Epithelial cell of esophagus (primary cell): ENCODE data around the gene NAT9.

ENCODE experiments used
- DNase-seq: peaks from one replicate; pipeline ENCODE4 v3.0.0; 2010; ENCODE audit warnings: low read depth
- H3K4me3 ChIP-seq: 2 replicates; pipeline ENCODE4 v1.5.1; 2011; ENCODE audit warnings: mild to moderate bottlenecking, low read length, control low read depth
- TF ChIP-seq, protein P1 (sequence below): IDR thresholded peaks from 2 replicates; pipeline ENCODE4 v1.5.1; 2011; ENCODE audit warnings: low read depth, mild to moderate bottlenecking, low read length, control low read depth, inconsistent platforms; ENCODE audit not compliant: insufficient read depth; ENCODE audit errors: missing control alignments

The NAT9 gene

GRCh38 chr17:74730491-74731346 is 45.4 kb downstream of the NAT9 start:
- TF ChIP-seq, protein P1, sequence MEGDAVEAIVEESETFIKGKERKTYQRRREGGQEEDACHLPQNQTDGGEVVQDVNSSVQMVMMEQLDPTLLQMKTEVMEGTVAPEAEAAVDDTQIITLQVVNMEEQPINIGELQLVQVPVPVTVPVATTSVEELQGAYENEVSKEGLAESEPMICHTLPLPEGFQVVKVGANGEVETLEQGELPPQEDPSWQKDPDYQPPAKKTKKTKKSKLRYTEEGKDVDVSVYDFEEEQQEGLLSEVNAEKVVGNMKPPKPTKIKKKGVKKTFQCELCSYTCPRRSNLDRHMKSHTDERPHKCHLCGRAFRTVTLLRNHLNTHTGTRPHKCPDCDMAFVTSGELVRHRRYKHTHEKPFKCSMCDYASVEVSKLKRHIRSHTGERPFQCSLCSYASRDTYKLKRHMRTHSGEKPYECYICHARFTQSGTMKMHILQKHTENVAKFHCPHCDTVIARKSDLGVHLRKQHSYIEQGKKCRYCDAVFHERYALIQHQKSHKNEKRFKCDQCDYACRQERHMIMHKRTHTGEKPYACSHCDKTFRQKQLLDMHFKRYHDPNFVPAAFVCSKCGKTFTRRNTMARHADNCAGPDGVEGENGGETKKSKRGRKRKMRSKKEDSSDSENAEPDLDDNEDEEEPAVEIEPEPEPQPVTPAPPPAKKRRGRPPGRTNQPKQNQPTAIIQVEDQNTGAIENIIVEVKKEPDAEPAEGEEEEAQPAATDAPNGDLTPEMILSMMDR: no peak
- H3K4me3 ChIP-seq: no peak overlapping the region
- no peak for DNase-seq

DNA sequence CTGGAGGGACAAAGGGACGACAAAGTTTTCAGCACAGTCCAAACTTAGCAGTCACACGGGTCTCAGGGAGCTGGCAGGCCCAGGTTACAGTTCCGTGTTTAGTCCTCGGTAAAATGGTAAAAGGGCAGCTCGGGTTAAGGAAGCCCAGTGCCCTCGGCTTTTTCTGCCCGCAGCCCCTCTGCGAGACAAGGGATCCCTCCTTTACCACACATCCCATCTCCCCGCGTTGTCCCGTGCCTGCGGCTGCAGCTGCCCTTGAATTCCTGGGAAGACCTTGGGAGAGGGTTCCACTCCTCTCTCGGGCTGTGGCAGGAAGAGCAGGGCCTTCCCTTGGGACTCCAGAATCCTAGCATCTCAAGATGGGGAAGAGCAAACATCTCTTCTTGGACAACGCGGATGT is 46.3 kb downstream of the NAT9 start:
- no peak for DNase-seq
- H3K4me3 ChIP-seq: no peak overlapping the region
- TF ChIP-seq, protein P1: no peak

GRCh38 chr17:74729368-74729767 is 46.8 kb downstream of the NAT9 start:
- H3K4me3 ChIP-seq: no peak overlapping the region
- TF ChIP-seq, protein P1: no peak
- DNase-seq: no peak

DNA sequence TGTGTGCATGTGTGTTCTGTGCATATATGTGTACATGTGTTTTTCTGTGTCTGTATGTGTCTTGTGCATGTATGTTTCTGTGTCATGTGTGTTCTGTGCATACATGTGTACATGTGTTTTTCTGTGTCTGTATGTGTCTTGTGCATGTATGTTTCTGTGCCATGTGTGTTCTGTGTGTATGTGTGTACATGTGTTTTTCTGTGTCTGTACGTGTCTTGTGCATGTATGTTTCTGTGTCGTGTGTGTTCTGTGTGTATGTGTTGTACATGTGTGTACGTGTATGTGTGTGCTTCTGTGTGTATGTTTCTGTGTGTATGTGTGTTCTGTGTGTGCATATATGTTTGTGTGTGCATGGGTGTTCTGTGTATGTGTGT is 47.5 kb downstream of the NAT9 start:
- TF ChIP-seq, protein P1: no peak
- DNase-seq: no peak
- no peak overlapping the region for H3K4me3 ChIP-seq

DNA sequence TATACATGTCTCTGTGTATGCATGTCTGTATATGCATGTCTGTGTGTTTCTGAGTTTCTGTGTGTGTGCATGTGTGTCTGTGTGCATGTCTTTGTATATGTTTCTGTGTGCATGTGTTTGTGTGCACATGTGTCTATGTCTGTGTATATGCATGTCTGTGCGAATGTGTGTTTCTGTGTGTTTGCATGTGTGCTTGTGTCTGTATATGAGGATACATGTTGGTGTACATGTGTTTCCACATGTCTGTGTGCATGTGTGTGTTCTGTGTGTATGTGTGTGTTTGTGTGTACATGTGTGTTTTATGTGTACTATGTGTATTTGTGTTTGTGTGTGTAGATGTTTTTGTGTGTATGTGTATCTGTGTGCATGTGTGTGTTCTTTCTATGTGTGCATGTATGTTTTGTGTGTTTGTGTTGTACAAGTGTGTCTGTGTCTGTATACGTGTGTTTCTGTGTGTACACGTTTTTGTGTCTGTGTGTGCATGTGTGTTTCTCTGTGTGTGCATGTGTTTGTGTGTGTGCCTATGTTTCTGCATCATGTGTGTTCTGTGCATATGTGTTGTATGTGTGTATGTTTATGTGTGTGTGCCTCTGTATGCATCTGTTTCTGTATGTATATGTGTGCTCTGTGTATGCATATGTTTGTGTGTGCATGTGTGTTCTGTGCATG is 48.0 kb downstream of the NAT9 start:
- TF ChIP-seq, protein P1: no peak
- no peak for DNase-seq
- no peak overlapping the region for H3K4me3 ChIP-seq

- DNase-seq: no peak
- TF ChIP-seq, protein P1: no peak
- no peak overlapping the region for H3K4me3 ChIP-seq
Measured at GRCh38 chr17:74725111-74725510, 51.0 kb downstream of the NAT9 start.

- H3K4me3 ChIP-seq: no peak overlapping the region
- TF ChIP-seq, protein P1: no peak
- no peak for DNase-seq
Measured at GRCh38 chr17:74723891-74724290, 52.3 kb downstream of the NAT9 start.
